NCI-H1092 (cell line): ENCODE results near the gene UPK1B.
A peak's percentile ranks its signal among the peaks of the same experiment; 100 is the strongest.
"Not testable (repeated sequence)": the region's sequence is repeated elsewhere in the genome, so short reads cannot be mapped to it uniquely, and the experiment has no call there.

Experiments
- DNase-seq: peaks from one replicate; lab custom pipeline; 2025; lab: John Stamatoyannopoulos, UW

The UPK1B gene

DNA sequence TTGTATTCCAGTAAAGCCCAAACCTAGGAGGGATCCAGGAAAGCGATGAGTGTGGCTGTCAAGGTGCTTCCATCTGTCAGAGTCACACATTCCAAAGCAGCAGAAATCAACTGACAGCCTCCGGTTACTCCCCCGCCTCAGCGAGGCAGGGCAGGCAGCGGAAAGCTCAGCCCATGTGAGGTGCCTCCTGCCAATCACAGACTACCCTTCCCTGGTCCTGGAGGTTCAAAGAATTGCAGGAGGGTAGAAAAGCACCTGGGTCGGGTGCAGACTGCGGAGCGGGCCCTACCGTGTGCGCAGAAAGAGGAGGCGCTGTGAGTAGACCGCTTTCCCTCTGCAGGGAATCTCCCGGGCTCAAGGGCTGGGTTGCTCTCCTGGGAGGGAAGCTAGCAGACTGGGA is at the start of gene UPK1B:
Gene UPK1B (plus strand): TSS at position 274 of the 400 bp plus-strand sequence. CDS start 13,144 bp downstream, outside the sequence.
- no peak for DNase-seq

DNA sequence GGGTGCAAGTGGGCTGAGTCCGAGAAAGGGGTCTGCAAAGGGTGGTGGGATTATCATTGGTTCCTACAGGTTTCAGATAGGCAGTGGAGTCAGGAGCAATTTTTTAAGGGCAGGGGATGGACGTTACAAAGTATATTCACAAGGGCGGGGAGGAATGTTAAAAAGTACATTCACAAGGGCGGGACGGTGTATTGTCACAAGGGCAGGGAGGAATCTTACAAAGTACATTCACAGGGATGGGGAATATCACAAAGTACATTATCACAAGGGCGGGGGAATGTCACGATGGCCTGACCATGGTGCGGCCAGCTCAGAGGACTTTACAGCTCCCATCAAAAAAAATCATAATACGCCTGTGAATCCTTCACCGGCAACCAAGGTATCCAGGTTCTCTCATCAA is 48.1 kb upstream of the UPK1B start:
- DNase-seq = no peak

- no peak for DNase-seq
These were observed 47.5 kb upstream of the UPK1B start for GRCh38 chr3:119125742-119126504.

- DNase-seq = not testable (repeated sequence)
These were observed 43.1 kb upstream of the UPK1B start for GRCh38 chr3:119130291-119130690.

- not testable (repeated sequence) for DNase-seq
These were observed 41.1 kb upstream of the UPK1B start for GRCh38 chr3:119132291-119132690.

GRCh38 chr3:119139360-119139759 is 34.0 kb upstream of the UPK1B start:
- DNase-seq = not testable (repeated sequence)

DNA sequence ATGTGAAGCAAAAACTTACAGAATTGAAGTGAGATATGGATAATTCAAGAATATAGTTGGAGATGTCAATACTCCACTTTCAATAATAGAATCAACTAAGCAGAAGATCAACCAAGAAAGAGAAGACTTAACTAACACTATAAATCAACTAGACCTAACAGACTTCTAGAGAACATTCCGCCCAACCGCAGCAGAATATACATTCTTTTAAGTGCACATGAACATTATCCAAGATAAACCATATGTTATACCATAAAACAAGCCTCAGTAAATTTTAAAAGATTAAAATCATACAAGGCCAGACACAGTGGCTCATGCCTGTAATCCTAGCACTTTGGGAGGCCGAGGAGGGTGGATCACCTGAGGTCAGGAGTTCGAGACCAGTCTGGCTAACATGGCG is 32.9 kb upstream of the UPK1B start:
- DNase-seq = no peak

DNA sequence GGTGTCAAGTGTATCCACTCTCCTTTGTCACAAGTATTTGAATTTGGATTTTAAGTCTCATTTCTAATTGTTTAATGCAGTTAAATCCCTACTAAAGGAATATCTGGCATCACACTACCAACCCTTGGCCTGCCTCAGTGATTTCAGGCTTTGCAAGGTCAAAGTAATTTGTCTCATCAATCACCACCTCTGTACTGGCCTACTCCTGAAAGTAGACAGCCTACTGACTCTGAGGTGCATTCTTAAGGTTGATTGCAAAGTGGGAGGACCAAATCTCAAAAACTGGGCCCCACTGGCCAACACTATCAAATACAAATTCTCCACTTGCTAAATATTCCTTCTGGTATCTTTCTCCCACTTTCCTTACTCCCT is 28.3 kb upstream of the UPK1B start:
- DNase-seq = no peak

- DNase-seq = peak; percentile 8
These were observed 27.8 kb upstream of the UPK1B start, which contains the start of gene TEX55 for GRCh38 chr3:119145500-119146167. Gene TEX55, plus strand, starts transcription at chr3:119146165. Its CDS starts 25 bp downstream, at chr3:119146190.

DNA sequence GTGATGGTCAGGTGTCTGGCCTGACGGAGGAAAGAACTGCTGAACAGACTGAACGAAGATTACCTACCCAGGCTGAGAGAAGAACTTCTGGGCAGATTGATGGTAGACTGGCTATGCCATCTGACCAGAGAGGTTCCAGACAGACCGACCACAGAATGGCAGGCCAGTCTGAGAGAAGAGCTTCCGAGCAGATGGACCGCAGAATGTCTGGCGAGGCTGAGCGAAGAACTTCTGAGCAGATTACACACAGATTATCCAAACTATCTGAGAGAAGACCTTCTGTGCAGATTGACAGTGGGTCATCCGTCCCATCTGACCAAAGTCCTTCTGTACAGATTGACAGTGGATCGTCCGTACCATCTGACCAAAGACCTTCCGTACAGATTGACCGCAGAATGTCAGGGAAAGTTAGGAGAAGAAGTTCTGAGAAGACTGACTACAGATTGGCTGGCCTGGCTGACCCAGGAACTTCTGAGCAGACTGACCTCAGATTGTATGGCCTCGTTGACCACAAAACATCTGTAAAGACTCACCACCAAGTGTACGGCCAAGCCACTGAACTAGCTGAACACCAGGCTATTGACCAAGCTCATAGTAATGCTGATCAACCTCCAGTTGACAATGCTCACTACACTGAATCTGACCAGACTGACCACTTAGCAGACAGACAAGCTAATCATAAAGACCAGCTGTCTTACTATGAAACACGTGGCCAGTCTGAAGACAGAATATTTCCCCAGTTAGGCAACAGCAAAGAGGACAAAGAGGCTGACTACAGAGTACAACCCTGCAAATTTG is 26.6 kb upstream of the UPK1B start:
- DNase-seq = no peak

GRCh38 chr3:119147494-119147893 is 25.9 kb upstream of the UPK1B start:
- no peak for DNase-seq

DNA sequence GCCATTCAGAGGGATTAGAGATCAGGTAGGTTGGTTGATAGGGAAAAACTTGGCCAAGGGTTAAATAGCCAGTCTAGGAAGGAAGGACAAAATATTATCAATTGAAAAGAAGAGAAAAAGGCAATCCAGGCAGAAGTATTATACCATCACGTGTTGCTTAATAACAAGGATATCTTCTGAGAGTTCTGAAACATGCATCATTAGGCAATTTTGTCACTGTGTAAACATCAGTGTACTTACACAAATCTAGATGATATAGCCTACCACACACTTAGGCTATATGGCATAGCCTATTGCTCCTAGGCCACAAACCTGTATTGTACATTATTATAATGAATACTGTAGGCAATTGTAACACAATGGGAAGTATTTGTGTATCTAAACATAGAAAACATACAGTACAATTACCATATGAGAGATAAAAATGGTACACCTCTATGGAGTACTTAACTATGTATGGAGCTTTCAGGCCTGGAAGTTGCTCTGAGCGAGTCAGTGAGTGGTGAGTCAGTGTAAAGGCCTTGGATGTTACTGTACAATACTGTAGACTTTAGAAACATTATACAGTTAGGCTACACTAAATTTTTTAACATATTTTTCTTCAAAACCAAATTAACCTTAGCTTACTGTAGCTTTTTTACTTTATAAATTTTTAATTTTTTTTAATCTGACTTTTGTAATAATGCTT is 24.8 kb upstream of the UPK1B start:
- no peak for DNase-seq

- no peak for DNase-seq
These were observed 23.9 kb upstream of the UPK1B start for GRCh38 chr3:119149484-119149883.

GRCh38 chr3:119156868-119157267 is 16.5 kb upstream of the UPK1B start:
- DNase-seq = no peak

DNA sequence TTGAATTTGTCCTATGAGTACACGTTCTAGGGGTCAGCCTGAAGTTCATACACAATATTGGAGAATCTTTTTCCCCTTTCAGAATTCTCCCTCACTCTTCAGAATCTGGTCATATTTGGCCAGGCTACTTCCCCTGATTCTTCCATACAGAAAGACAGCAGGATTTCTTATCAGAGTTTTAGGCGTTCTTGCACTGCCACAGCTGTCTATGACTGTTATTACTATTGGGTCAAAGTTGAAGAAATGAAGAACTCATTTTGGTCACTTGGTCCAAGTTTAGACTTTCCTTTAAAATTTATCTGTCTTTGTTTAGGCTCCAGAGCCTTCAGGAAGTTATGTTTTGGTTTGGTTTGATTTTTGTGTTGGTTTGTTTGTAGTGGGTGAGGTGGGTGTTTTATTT is 15.4 kb upstream of the UPK1B start:
- no peak for DNase-seq

- no peak for DNase-seq
These were observed 13.0 kb upstream of the UPK1B start for GRCh38 chr3:119160361-119160760.

- no peak for DNase-seq
These were observed 12.6 kb upstream of the UPK1B start for GRCh38 chr3:119160815-119161214.

DNA sequence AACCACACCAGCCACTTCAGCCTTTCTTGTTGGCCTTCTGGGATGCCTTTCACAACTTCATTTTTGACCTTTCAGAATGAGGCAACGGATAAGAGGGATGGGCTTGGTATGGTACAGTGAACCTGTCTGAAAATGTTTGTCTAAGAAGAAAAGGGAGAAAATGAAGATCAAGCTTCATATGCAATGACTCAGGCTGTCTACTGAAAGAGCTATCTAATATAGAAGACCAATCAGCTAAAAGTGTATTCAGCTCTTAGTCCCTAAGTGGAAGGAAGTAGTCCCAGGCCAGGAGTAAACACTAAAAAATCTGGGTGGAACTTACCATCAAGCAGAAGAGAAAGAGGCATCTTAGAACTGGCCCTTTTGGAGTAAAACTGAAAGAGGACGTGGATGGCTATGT is 12.2 kb upstream of the UPK1B start:
- no peak for DNase-seq

- not testable (repeated sequence) for DNase-seq
These were observed 8.7 kb upstream of the UPK1B start for GRCh38 chr3:119164745-119165144.

GRCh38 chr3:119170821-119171220 is 2.6 kb upstream of the UPK1B start:
- no peak for DNase-seq

DNA sequence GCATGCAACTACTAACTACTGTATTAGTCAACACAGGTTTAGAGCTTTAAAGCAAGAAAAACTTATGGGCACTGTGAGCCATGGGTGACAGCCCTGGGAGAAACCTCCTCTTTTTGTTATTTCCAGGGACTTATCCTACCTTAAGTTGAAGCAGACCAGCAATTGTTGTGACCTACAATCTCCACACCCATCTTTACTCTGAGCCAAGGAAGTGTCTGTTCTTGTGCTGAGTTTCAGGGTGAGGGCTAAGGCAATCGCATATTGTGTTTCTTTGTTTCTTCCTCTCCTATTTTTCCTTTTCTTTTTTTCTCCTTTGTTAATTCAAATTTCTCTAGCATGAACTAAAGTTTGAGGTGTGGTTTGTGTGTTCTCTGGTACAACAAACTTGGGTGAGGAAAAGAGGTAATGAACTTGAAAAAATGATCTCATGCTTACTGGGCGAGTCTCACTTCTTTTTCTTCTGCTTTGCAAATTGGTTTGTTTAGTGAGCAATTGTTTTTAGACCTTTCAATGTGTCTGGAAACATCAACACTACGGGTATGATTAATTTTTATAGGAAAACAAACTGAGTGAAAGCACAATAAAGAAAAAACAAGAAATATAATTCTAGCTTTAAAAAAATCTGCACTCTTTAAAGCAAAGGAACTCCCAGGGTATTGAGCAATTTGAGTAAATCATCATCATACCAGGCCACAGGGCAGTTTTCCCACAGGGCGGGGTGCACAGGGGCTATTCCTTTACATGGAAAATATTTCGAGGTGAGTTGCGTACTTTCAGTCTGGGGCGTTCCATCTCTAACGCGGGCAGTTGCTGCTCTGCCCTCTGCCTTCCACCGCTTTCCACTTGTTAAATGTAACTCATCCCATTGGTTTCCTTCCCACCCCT is 2.7 kb downstream of the UPK1B start:
- DNase-seq = no peak
